ENCODE results near the gene FAF2.

Gene FAF2

GRCh38 chr5:176530393-176530982 lies 82.3 kb downstream of the FAF2 start:
- DNase-seq (ENCODE audit: low read depth, low spot score): no peak

GRCh38 chr5:176530983-176531901 lies 83.1 kb downstream of the FAF2 start:
- peak; percentile 81 for DNase-seq (ENCODE audit: low read depth, low spot score)

- DNase-seq (ENCODE audit: low read depth, low spot score): no peak
Observed at GRCh38 chr5:176531902-176532493, 83.8 kb downstream of the FAF2 start.

- DNase-seq (ENCODE audit: low read depth, low spot score): no peak
Observed at GRCh38 chr5:176532795-176533194, 84.6 kb downstream of the FAF2 start.

GRCh38 chr5:176533390-176533789 lies 85.2 kb downstream of the FAF2 start:
- DNase-seq (ENCODE audit: low read depth, low spot score): peak; percentile 32

- peak; percentile 46 for DNase-seq (ENCODE audit: low read depth, low spot score)
Observed at GRCh38 chr5:176533894-176534611, 85.9 kb downstream of the FAF2 start.

GRCh38 chr5:176534640-176535039 lies 86.5 kb downstream of the FAF2 start:
- no peak for DNase-seq (ENCODE audit: low read depth, low spot score)

- DNase-seq (ENCODE audit: low read depth, low spot score): peak; percentile 44
Observed at GRCh38 chr5:176535101-176535663, 87.0 kb downstream of the FAF2 start.

- DNase-seq (ENCODE audit: low read depth, low spot score): peak; percentile 46
Observed at GRCh38 chr5:176535664-176536131, 87.5 kb downstream of the FAF2 start.

- peak; percentile 92 for DNase-seq (ENCODE audit: low read depth, low spot score)
Observed at GRCh38 chr5:176536132-176536901, 88.1 kb downstream of the FAF2 start.

GRCh38 chr5:176536902-176537553 lies 88.8 kb downstream of the FAF2 start, which contains the start of gene RNF44:
RNF44 (minus strand) TSS chr5:176537402; CDS start chr5:176532472, 4,930 bp downstream.
- peak; percentile 99 for DNase-seq (ENCODE audit: low read depth, low spot score)

GRCh38 chr5:176537554-176538229 lies 89.5 kb downstream of the FAF2 start:
- DNase-seq (ENCODE audit: low read depth, low spot score): peak; percentile 100

- DNase-seq (ENCODE audit: low read depth, low spot score): no peak
Observed at GRCh38 chr5:176538230-176538988, 90.2 kb downstream of the FAF2 start.

- DNase-seq (ENCODE audit: low read depth, low spot score): no peak
Observed at GRCh38 chr5:176538989-176539384, 90.8 kb downstream of the FAF2 start.

- no peak for DNase-seq (ENCODE audit: low read depth, low spot score)
Observed at GRCh38 chr5:176540476-176540899, 92.3 kb downstream of the FAF2 start.

- no peak for DNase-seq (ENCODE audit: low read depth, low spot score)
Observed at GRCh38 chr5:176540956-176541337, 92.8 kb downstream of the FAF2 start.

GRCh38 chr5:176541338-176542134 lies 93.4 kb downstream of the FAF2 start:
- no peak for DNase-seq (ENCODE audit: low read depth, low spot score)

GRCh38 chr5:176542135-176542595 lies 94.0 kb downstream of the FAF2 start:
- DNase-seq (ENCODE audit: low read depth, low spot score): no peak
